HG03342 (cell line): Measurements from ENCODE around the gene PXK.

Experiments used
- ATAC-seq: cut with Tn5 transposase; IDR thresholded peaks from one replicate; pipeline ENCODE4 v1.9.1; 2021; ENCODE audit warnings: mild to moderate bottlenecking, moderate library complexity; ENCODE audit not compliant: unreplicated experiment

Gene PXK

GRCh38 chr3:58379351-58380073, 46.8 kb downstream of the PXK start:
- no peak for ATAC-seq

GRCh38 chr3:58383476-58383875, 50.8 kb downstream of the PXK start:
- no peak for ATAC-seq

GRCh38 chr3:58383904-58384303, 51.2 kb downstream of the PXK start:
- no peak for ATAC-seq

- no peak for ATAC-seq
Measured at GRCh38 chr3:58384381-58385090, 51.8 kb downstream of the PXK start.

- no peak for ATAC-seq
Measured at GRCh38 chr3:58386626-58387365, 54.1 kb downstream of the PXK start.

GRCh38 chr3:58387650-58388546, 55.2 kb downstream of the PXK start:
- no peak for ATAC-seq

GRCh38 chr3:58388550-58389091, 55.9 kb downstream of the PXK start:
- ATAC-seq = no peak

GRCh38 chr3:58391156-58391865, 58.6 kb downstream of the PXK start:
- no peak for ATAC-seq

- ATAC-seq = no peak
Measured at GRCh38 chr3:58392181-58392580, 59.5 kb downstream of the PXK start.

GRCh38 chr3:58394339-58394738, 61.6 kb downstream of the PXK start:
- no peak for ATAC-seq

GRCh38 chr3:58398669-58399333, 66.1 kb downstream of the PXK start:
- ATAC-seq = no peak

GRCh38 chr3:58403513-58404109, 70.9 kb downstream of the PXK start:
- no peak for ATAC-seq

GRCh38 chr3:58404396-58404795, 71.7 kb downstream of the PXK start:
- no peak for ATAC-seq

GRCh38 chr3:58408906-58409305, 76.2 kb downstream of the PXK start:
- ATAC-seq = no peak

GRCh38 chr3:58409663-58410062, 77.0 kb downstream of the PXK start:
- no peak for ATAC-seq

- ATAC-seq = no peak
Measured at GRCh38 chr3:58411036-58411435, 78.3 kb downstream of the PXK start.

- no peak for ATAC-seq
Measured at GRCh38 chr3:58411851-58412830, 79.4 kb downstream of the PXK start.
